Keratinocyte (primary cell): ENCODE data around the gene VPS8.

Experiments
- CTCF ChIP-seq, 3 experiments: IDR thresholded peaks in 1 of 3; conservative IDR thresholded peaks in 1 of 3; optimal IDR thresholded peaks in 1 of 3; 2 replicates in 2 of 3; 3 replicates in 1 of 3; pipeline versions ENCODE3 to v1.5.1; 2011; ENCODE audit warnings: low read length in 3 of 3, mild to moderate bottlenecking in 3 of 3, moderate library complexity in 2 of 3, control low read depth in 1 of 3, inconsistent platforms in 1 of 3; ENCODE audit not compliant: insufficient read depth in 2 of 3; ENCODE audit errors: extremely low read depth in 1 of 3
- EZH2 ChIP-seq: IDR thresholded peaks from one replicate; pipeline ENCODE4 v1.6.1; 2012; ENCODE audit warnings: inconsistent platforms, mild to moderate bottlenecking, low read length, moderate library complexity

- TF ChIP-seq CTCF (optimal IDR thresholded peaks at IDR 0.05 in 1 of 3, IDR thresholded peaks at IDR 0.05 in 1 of 3, conservative IDR thresholded peaks at IDR 0.05 in 1 of 3; ENCODE audit: extremely low read depth in 1 of 3, insufficient read depth in 2 of 3, low read length in 3 of 3) (no peak), EZH2 (no peak)
Measured at GRCh38 chr3:184880276-184881019, 68.5 kb downstream of the VPS8 start.
